ENCODE results near the gene SULT1C4. TPM values are rescaled to one million over a fixed set of nuclear protein-coding genes. Genes with fewer than 3 reads are reported as not detected.
"Not testable (repeated sequence)": the region's sequence is repeated elsewhere in the genome, so short reads cannot be mapped to it uniquely, and the experiment has no call there.

The SULT1C4 gene
- total RNA-seq, 2 experiments from 2014 or later: not detected

- Mint-ChIP-seq H3K27ac (no peak overlapping the region), H3K27me3 (peaks cover 42% of the 10 kb centered on the region), H3K4me1 (ENCODE audit: low read depth) (no peaks in the 10 kb centered on the region), H3K36me3 (ENCODE audit: low read depth) (no peaks in the 10 kb centered on the region), H3K9me3 (no peaks in the 10 kb centered on the region), H3K4me3 (no peak overlapping the region)
- Histone ChIP-seq H3K27me3 (ENCODE audit: control insufficient read depth in 1 of 2, insufficient read depth in 2 of 2, low read length in 2 of 2) (peaks cover 4 to 7% of the 10 kb centered on the region in 2 experiments), H3K4me1 (ENCODE audit: insufficient read depth, low read length) (no peaks in the 10 kb centered on the region), H3K36me3 (ENCODE audit: insufficient read depth, low read length) (no peaks in the 10 kb centered on the region), H3K27ac (ENCODE audit: low read depth in 1 of 2, low read length in 2 of 2) (no peak overlapping the region), H3K9me3 (ENCODE audit: control insufficient read depth in 1 of 2, insufficient read depth in 1 of 2, low read length in 2 of 2) (no peaks in the 10 kb centered on the region), H3K4me3 (ENCODE audit: low read length) (no peak overlapping the region)
- TF ChIP-seq, protein P1, sequence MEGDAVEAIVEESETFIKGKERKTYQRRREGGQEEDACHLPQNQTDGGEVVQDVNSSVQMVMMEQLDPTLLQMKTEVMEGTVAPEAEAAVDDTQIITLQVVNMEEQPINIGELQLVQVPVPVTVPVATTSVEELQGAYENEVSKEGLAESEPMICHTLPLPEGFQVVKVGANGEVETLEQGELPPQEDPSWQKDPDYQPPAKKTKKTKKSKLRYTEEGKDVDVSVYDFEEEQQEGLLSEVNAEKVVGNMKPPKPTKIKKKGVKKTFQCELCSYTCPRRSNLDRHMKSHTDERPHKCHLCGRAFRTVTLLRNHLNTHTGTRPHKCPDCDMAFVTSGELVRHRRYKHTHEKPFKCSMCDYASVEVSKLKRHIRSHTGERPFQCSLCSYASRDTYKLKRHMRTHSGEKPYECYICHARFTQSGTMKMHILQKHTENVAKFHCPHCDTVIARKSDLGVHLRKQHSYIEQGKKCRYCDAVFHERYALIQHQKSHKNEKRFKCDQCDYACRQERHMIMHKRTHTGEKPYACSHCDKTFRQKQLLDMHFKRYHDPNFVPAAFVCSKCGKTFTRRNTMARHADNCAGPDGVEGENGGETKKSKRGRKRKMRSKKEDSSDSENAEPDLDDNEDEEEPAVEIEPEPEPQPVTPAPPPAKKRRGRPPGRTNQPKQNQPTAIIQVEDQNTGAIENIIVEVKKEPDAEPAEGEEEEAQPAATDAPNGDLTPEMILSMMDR (IDR thresholded peaks at IDR 0.05): no peak
- POLR2A ChIA-PET: no interaction called here
- intact Hi-C loops (cut with DNase I, micrococcal nuclease): no loop called here
- ATAC-seq (ENCODE audit: poor library complexity) (no peak), DNase-seq (no peak)
- CTCF ChIA-PET: interaction anchor here (0.6 kb wide), 1 partner anchor 35 kb away, joined by 3 read pairs; no protein-coding TSS in a partner anchor
Observed at GRCh38 chr2:108354136-108354535, 23.6 kb upstream of the SULT1C4 start.

- H3K27ac Mint-ChIP-seq: no peak overlapping the region
- H3K4me3 Mint-ChIP-seq: no peak overlapping the region
- DNase-seq: no peak
- no peaks in the 10 kb centered on the region for H3K36me3 Mint-ChIP-seq (ENCODE audit: low read depth)
- TF ChIP-seq, protein P1 (IDR thresholded peaks at IDR 0.05): no peak
- ChIA-PET CTCF (no interaction called here), POLR2A (no interaction called here)
- peaks cover 40% of the 10 kb centered on the region for H3K27me3 Mint-ChIP-seq
- H3K9me3 Mint-ChIP-seq: no peaks in the 10 kb centered on the region
- Histone ChIP-seq H3K4me1 (ENCODE audit: insufficient read depth, low read length) (no peaks in the 10 kb centered on the region), H3K4me3 (ENCODE audit: low read length) (no peak overlapping the region), H3K9me3 (ENCODE audit: control insufficient read depth in 1 of 2, insufficient read depth in 1 of 2, low read length in 2 of 2) (no peaks in the 10 kb centered on the region), H3K27ac (ENCODE audit: low read depth in 1 of 2, low read length in 2 of 2) (no peak overlapping the region), H3K36me3 (ENCODE audit: insufficient read depth, low read length) (no peaks in the 10 kb centered on the region), H3K27me3 (ENCODE audit: control insufficient read depth in 1 of 2, insufficient read depth in 2 of 2, low read length in 2 of 2) (peaks cover 0 to 4% of the 10 kb centered on the region in 2 experiments)
- no peak for ATAC-seq (ENCODE audit: poor library complexity)
- no peaks in the 10 kb centered on the region for H3K4me1 Mint-ChIP-seq (ENCODE audit: low read depth)
- intact Hi-C loops (cut with DNase I, micrococcal nuclease): no loop called here
Observed at GRCh38 chr2:108355906-108356734, 21.6 kb upstream of the SULT1C4 start.

DNA sequence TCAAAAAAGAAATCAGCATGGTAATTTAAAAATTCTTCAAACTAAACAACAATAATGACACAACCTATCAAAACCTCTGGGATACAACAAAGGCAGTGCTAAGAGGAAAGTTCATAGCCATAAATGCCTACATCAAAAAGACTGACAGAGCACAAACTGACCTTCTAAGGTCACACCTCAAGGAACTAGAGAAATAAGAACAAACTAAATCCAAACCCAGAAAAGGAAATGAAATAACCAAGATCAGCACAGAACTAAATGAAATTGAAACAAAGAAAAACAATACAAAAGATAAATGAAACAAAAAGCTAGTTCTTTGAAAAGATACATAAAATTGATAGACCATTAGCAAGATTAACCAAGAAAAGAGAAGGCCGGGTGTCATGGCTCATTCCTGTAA lies 18.4 kb upstream of the SULT1C4 start:
- H3K9me3 Mint-ChIP-seq; ATAC-seq (ENCODE audit: poor library complexity); H3K4me1 ChIP-seq (ENCODE audit: insufficient read depth, low read length); DNase-seq; H3K4me1 Mint-ChIP-seq (ENCODE audit: low read depth); H3K27ac ChIP-seq (ENCODE audit: low read depth in 1 of 2, low read length in 2 of 2); CTCF ChIA-PET; H3K9me3 ChIP-seq (ENCODE audit: control insufficient read depth in 1 of 2, insufficient read depth in 1 of 2, low read length in 2 of 2); H3K36me3 ChIP-seq (ENCODE audit: insufficient read depth, low read length); H3K4me3 Mint-ChIP-seq; H3K4me3 ChIP-seq (ENCODE audit: low read length); H3K36me3 Mint-ChIP-seq (ENCODE audit: low read depth); H3K27ac Mint-ChIP-seq; intact Hi-C loops (cut with DNase I, micrococcal nuclease); POLR2A ChIA-PET; H3K27me3 ChIP-seq (ENCODE audit: control insufficient read depth in 1 of 2, insufficient read depth in 2 of 2, low read length in 2 of 2): not testable (repeated sequence)
- H3K27me3 Mint-ChIP-seq: peaks cover 29% of the 10 kb centered on the region

Data from CD4-positive, alpha-beta T cell (primary cell).